ENCODE results near the gene FNDC8. TPM values are rescaled to one million over a fixed set of nuclear protein-coding genes. Genes with fewer than 3 reads are reported as not detected.

The FNDC8 gene
- total RNA-seq, 1 experiment from 2014 or later = 0.55 TPM

Other genes starting within 250 kb of the FNDC8 start
- 0.48 and 2.3 TPM in 2 replicates for gene CCT6B, start 160.2 kb upstream of the FNDC8 start, total RNA-seq (2014; rRNA removed; shearing (Covaris generic))
- gene ZNF830, start 160.1 kb upstream of the FNDC8 start, total RNA-seq (2014; rRNA removed; shearing (Covaris generic)) = 8.5 and 10.9 TPM in 2 replicates
- gene LIG3, start 141.1 kb upstream of the FNDC8 start, total RNA-seq (2014; rRNA removed; shearing (Covaris generic)) = 94.6 and 139 TPM in 2 replicates
- 25.5 and 29.9 TPM in 2 replicates for gene RFFL, start 57.9 kb upstream of the FNDC8 start, total RNA-seq (2014; rRNA removed; shearing (Covaris generic))
- 8.0 and 8.6 TPM in 2 replicates for gene RAD51D, start 1.8 kb upstream of the FNDC8 start, total RNA-seq (2014; rRNA removed; shearing (Covaris generic))
- gene NLE1, start 20.7 kb downstream of the FNDC8 start, total RNA-seq (2014; rRNA removed; shearing (Covaris generic)) = 61.7 and 70.6 TPM in 2 replicates
- 0.07 TPM in 1 of 2 replicates, not detected in the other for gene UNC45B, start 26.2 kb downstream of the FNDC8 start, total RNA-seq (2014; rRNA removed; shearing (Covaris generic))
- gene SLC35G3, start 72.8 kb downstream of the FNDC8 start, total RNA-seq (2014; rRNA removed; shearing (Covaris generic)) = not detected in 2 replicates
- gene SLFN5, start 121.5 kb downstream of the FNDC8 start, total RNA-seq (2014; rRNA removed; shearing (Covaris generic)) = 8.2 and 9.2 TPM in 2 replicates